ENCODE results near the gene MKI67.
A peak's percentile ranks its signal among the peaks of the same experiment; 100 is the strongest.

MKI67 gene

DNA sequence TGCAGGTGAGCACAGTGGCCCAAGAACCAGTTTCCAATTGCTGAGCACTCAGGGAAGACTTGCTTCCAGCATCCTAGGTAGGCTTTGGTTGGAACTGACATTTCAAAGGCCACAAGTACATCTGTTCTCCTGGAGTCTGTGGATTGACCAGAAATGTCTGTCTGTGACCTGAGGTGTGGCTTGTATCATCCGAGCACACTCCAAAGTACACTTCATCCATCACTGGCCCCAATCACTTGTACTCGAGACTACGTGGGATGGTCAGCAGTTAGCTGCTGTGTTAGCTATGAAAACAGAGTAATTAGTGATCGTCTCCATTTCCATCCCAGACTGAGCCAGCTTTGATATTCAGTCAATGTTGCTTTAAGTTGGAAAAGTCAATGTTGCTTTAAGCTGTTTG lies 45.0 kb downstream of the MKI67 start:
- Histone ChIP-seq H2BK15ac (ENCODE audit: low read length) (no peak overlapping the region), H3K14ac (ENCODE audit: low read length) (no peak overlapping the region), H3K4me3 (ENCODE audit: low read length in 2 of 2) (no peak overlapping the region), H3K9me3 (replicated peaks in 1 of 2; ENCODE audit: control insufficient read depth in 2 of 2, insufficient read depth in 1 of 2, low read depth in 1 of 2, low read length in 2 of 2) (no peaks in the 10 kb centered on the region), H3K79me1 (ENCODE audit: low read depth, low read length) (peaks cover 2% of the 10 kb centered on the region), H3K27ac (replicated peaks; ENCODE audit: low read length) (no peak overlapping the region), H3K4ac (ENCODE audit: low read length) (no peak overlapping the region), H2AK5ac (ENCODE audit: low read depth, low read length) (no peak overlapping the region), H3K27me3 (ENCODE audit: control insufficient read depth in 3 of 3, insufficient read depth in 3 of 3, low read depth in 1 of 3, low read length in 3 of 3) (peaks cover 0 to 10% (median 3%) of the 10 kb centered on the region in 3 experiments), H3K18ac (ENCODE audit: low read length) (no peak overlapping the region), H3K4me1 (ENCODE audit: control insufficient read depth in 2 of 2, insufficient read depth in 1 of 2, low read depth in 1 of 2, low read length in 2 of 2) (peaks cover 0 to 13% of the 10 kb centered on the region in 2 donors), H3K23ac (ENCODE audit: low read depth, low read length, poor library complexity) (no peak overlapping the region), H4K8ac (ENCODE audit: low read depth, low read length) (no peak overlapping the region), H2BK5ac (ENCODE audit: low read length) (no peak overlapping the region), H2BK12ac (ENCODE audit: low read length) (no peak overlapping the region), H3K4me2 (ENCODE audit: insufficient read depth, low read length, poor library complexity, severe bottlenecking) (no peak overlapping the region), H3K36me3 (replicated peaks in 1 of 2; ENCODE audit: control insufficient read depth in 2 of 2, insufficient read depth in 2 of 2, low read length in 2 of 2) (no peaks in the 10 kb centered on the region), H2BK120ac (ENCODE audit: low read depth, low read length) (no peak overlapping the region), H4K91ac (ENCODE audit: low read depth, low read length, poor library complexity) (no peak overlapping the region), H2AFZ (ENCODE audit: low read length) (no peak overlapping the region), H3K9ac (ENCODE audit: low read depth, low read length, poor library complexity) (no peak overlapping the region)
- no peak for DNase-seq (ENCODE audit: low spot score)
- WGBS, 2 donors (ENCODE audit: extremely low coverage in 2 of 2, insufficient read length in 2 of 2, insufficient replicate concordance in 1 of 2): no CpG with 5 or more reads among the region's 4 CpGs

GRCh38 chr10:128080641-128081040 lies 45.6 kb downstream of the MKI67 start:
- no peak overlapping the region for H3K4me3 ChIP-seq (ENCODE audit: low read length in 2 of 2)

GRCh38 chr10:128080231-128080630 lies 46.0 kb downstream of the MKI67 start:
- H2AK5ac ChIP-seq (ENCODE audit: low read depth, low read length): no peak overlapping the region
- H4K8ac ChIP-seq (ENCODE audit: low read depth, low read length): no peak overlapping the region
- peaks cover 0 to 9% of the 10 kb centered on the region in 2 donors for H3K4me1 ChIP-seq (ENCODE audit: control insufficient read depth in 2 of 2, insufficient read depth in 1 of 2, low read depth in 1 of 2, low read length in 2 of 2)
- H3K9me3 ChIP-seq (replicated peaks in 1 of 2; ENCODE audit: control insufficient read depth in 2 of 2, insufficient read depth in 1 of 2, low read depth in 1 of 2, low read length in 2 of 2): no peaks in the 10 kb centered on the region
- H3K18ac ChIP-seq (ENCODE audit: low read length): no peak overlapping the region
- H2BK12ac ChIP-seq (ENCODE audit: low read length): no peak overlapping the region
- peaks cover 0 to 10% (median 3%) of the 10 kb centered on the region in 3 experiments for H3K27me3 ChIP-seq (ENCODE audit: control insufficient read depth in 3 of 3, insufficient read depth in 3 of 3, low read depth in 1 of 3, low read length in 3 of 3)
- no peak overlapping the region for H2BK120ac ChIP-seq (ENCODE audit: low read depth, low read length)
- no peak overlapping the region for H3K4me3 ChIP-seq (ENCODE audit: low read length in 2 of 2)
- no peak overlapping the region for H3K23ac ChIP-seq (ENCODE audit: low read depth, low read length, poor library complexity)
- DNase-seq (ENCODE audit: low spot score): no peak
- no peak overlapping the region for H3K14ac ChIP-seq (ENCODE audit: low read length)
- no peak overlapping the region for H3K9ac ChIP-seq (ENCODE audit: low read depth, low read length, poor library complexity)
- peaks cover 2% of the 10 kb centered on the region for H3K79me1 ChIP-seq (ENCODE audit: low read depth, low read length)
- H3K27ac ChIP-seq (replicated peaks; ENCODE audit: low read length): no peak overlapping the region
- H2BK5ac ChIP-seq (ENCODE audit: low read length): no peak overlapping the region
- no peak overlapping the region for H2BK15ac ChIP-seq (ENCODE audit: low read length)
- no peak overlapping the region for H3K4ac ChIP-seq (ENCODE audit: low read length)
- H2AFZ ChIP-seq (ENCODE audit: low read length): no peak overlapping the region
- no peak overlapping the region for H3K4me2 ChIP-seq (ENCODE audit: insufficient read depth, low read length, poor library complexity, severe bottlenecking)
- no peaks in the 10 kb centered on the region for H3K36me3 ChIP-seq (replicated peaks in 1 of 2; ENCODE audit: control insufficient read depth in 2 of 2, insufficient read depth in 2 of 2, low read length in 2 of 2)
- WGBS, 2 donors (ENCODE audit: extremely low coverage in 2 of 2, insufficient read length in 2 of 2, insufficient replicate concordance in 1 of 2): no CpG with 5 or more reads among the region's 13 CpGs
- H4K91ac ChIP-seq (ENCODE audit: low read depth, low read length, poor library complexity): no peak overlapping the region

More at GRCh38 chr10:128080641-128081040, 45.6 kb downstream of the MKI67 start:
- Histone ChIP-seq H2BK15ac (ENCODE audit: low read length) (no peak overlapping the region), H3K79me1 (ENCODE audit: low read depth, low read length) (peaks cover 2% of the 10 kb centered on the region), H3K9ac (ENCODE audit: low read depth, low read length, poor library complexity) (no peak overlapping the region), H3K36me3 (replicated peaks in 1 of 2; ENCODE audit: control insufficient read depth in 2 of 2, insufficient read depth in 2 of 2, low read length in 2 of 2) (no peaks in the 10 kb centered on the region), H3K14ac (ENCODE audit: low read length) (no peak overlapping the region), H3K9me3 (replicated peaks in 1 of 2; ENCODE audit: control insufficient read depth in 2 of 2, insufficient read depth in 1 of 2, low read depth in 1 of 2, low read length in 2 of 2) (no peaks in the 10 kb centered on the region), H3K4ac (ENCODE audit: low read length) (no peak overlapping the region), H3K18ac (ENCODE audit: low read length) (no peak overlapping the region), H3K27ac (replicated peaks; ENCODE audit: low read length) (no peak overlapping the region), H2BK5ac (ENCODE audit: low read length) (no peak overlapping the region), H3K27me3 (ENCODE audit: control insufficient read depth in 3 of 3, insufficient read depth in 3 of 3, low read depth in 1 of 3, low read length in 3 of 3) (peaks cover 0 to 10% (median 3%) of the 10 kb centered on the region in 3 experiments), H2BK12ac (ENCODE audit: low read length) (no peak overlapping the region), H4K8ac (ENCODE audit: low read depth, low read length) (no peak overlapping the region), H3K4me1 (ENCODE audit: control insufficient read depth in 2 of 2, insufficient read depth in 1 of 2, low read depth in 1 of 2, low read length in 2 of 2) (peaks cover 0 to 10% of the 10 kb centered on the region in 2 donors), H4K91ac (ENCODE audit: low read depth, low read length, poor library complexity) (no peak overlapping the region), H3K4me2 (ENCODE audit: insufficient read depth, low read length, poor library complexity, severe bottlenecking) (no peak overlapping the region), H2AFZ (ENCODE audit: low read length) (no peak overlapping the region), H2AK5ac (ENCODE audit: low read depth, low read length) (no peak overlapping the region), H3K23ac (ENCODE audit: low read depth, low read length, poor library complexity) (no peak overlapping the region), H2BK120ac (ENCODE audit: low read depth, low read length) (no peak overlapping the region)
- DNase-seq (ENCODE audit: low spot score): no peak
- no CpG with 5 or more reads among the region's 8 CpGs for WGBS, 2 donors (ENCODE audit: extremely low coverage in 2 of 2, insufficient read length in 2 of 2, insufficient replicate concordance in 1 of 2)

DNA sequence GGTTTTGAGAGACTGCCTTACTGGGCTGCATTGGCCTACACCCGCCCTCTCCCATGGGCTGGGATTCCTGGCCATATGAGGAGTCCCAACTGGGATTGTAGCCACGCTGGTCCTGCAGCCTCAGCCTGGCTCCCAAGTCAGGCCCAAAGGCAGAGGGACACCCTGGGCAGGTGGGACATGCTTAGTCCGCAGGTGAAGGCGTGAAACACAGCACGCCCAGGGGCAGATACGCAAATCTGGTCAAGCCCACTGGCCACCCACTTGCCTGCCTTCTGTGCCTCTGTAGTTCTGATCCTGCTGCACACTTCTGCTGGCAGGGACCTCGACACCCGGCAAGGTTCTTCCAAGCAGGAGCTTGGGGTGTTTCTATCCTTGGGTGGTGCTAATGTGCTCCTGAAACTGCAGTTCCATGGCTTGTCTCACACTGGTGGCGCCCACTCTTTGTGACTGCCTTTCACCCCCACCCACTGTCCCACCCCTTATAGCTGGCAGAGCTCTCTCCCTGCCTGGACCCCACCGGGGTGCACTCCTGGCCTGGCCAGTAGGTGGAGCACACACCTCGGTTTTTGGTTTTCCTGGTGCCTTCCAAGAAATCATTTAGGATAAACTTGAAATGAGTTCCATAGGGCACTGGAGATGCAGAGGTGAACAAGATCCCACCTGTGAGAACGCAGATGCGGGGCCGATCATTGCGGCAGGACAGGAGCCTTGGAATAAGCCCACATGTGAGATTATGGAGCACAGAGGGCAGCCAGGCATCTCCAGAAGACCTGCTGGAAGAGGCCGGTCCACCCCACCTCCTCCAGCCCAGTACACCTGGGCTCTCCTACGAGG lies 47.9 kb downstream of the MKI67 start:
- Histone ChIP-seq H2BK12ac (ENCODE audit: low read length) (no peak overlapping the region), H2BK120ac (ENCODE audit: low read depth, low read length) (peak overlapping the region; percentile 29), H2AK5ac (ENCODE audit: low read depth, low read length) (peak overlapping the region; percentile 89), H3K79me1 (ENCODE audit: low read depth, low read length) (peaks cover 2% of the 10 kb centered on the region), H3K14ac (ENCODE audit: low read length) (no peak overlapping the region), H3K4me2 (ENCODE audit: insufficient read depth, low read length, poor library complexity, severe bottlenecking) (no peak overlapping the region), H3K4ac (ENCODE audit: low read length) (no peak overlapping the region), H4K91ac (ENCODE audit: low read depth, low read length, poor library complexity) (no peak overlapping the region), H2BK15ac (ENCODE audit: low read length) (peak overlapping the region; percentile 38), H2AFZ (ENCODE audit: low read length) (no peak overlapping the region), H3K23ac (ENCODE audit: low read depth, low read length, poor library complexity) (no peak overlapping the region), H2BK5ac (ENCODE audit: low read length) (no peak overlapping the region), H3K18ac (ENCODE audit: low read length) (peak overlapping the region; percentile 2), H3K9me3 (replicated peaks in 1 of 2; ENCODE audit: control insufficient read depth in 2 of 2, insufficient read depth in 1 of 2, low read depth in 1 of 2, low read length in 2 of 2) (no peaks in the 10 kb centered on the region), H3K9ac (ENCODE audit: low read depth, low read length, poor library complexity) (peak overlapping the region; percentile 9), H3K27me3 (ENCODE audit: control insufficient read depth in 3 of 3, insufficient read depth in 3 of 3, low read depth in 1 of 3, low read length in 3 of 3) (peaks cover 0 to 10% (median 2%) of the 10 kb centered on the region in 3 experiments), H3K4me1 (ENCODE audit: control insufficient read depth in 2 of 2, insufficient read depth in 1 of 2, low read depth in 1 of 2, low read length in 2 of 2) (no peaks in the 10 kb centered on the region), H3K36me3 (replicated peaks in 1 of 2; ENCODE audit: control insufficient read depth in 2 of 2, insufficient read depth in 2 of 2, low read length in 2 of 2) (no peaks in the 10 kb centered on the region), H4K8ac (ENCODE audit: low read depth, low read length) (no peak overlapping the region), H3K27ac (replicated peaks; ENCODE audit: low read length) (no peak overlapping the region), H3K4me3 (ENCODE audit: low read length in 2 of 2) (no peak overlapping the region)
- peak; percentile 27 for DNase-seq (ENCODE audit: low spot score)
- WGBS, 2 donors (ENCODE audit: extremely low coverage in 2 of 2, insufficient read length in 2 of 2, insufficient replicate concordance in 1 of 2): no CpG with 5 or more reads among the region's 17 CpGs
